D341Med (cell line): ENCODE results near the gene VAV3.

ENCODE experiments used
- DNase-seq: peaks from one replicate; pipeline ENCODE4 v3.0.0; 2012; ENCODE audit warnings: low spot score

The VAV3 gene

DNA sequence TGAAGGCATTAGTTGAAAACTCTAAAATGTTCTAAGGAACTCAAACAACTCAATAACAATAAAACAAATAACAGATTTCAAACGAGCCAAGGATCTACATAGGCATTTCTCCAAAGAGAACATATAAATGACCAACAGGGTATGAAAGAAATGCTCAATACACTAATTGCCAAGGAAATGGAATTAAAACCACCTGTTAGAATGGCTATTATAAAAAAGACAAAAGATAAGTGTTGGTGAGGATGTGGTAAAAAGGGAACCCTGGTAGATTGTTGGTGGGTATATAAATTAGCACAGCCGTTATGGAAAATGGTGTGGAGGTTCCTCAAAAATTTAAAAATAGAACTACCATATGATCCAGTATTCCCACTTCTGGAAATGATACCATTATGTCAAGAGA, 9.1 kb upstream of the VAV3 start:
- no peak for DNase-seq

DNA sequence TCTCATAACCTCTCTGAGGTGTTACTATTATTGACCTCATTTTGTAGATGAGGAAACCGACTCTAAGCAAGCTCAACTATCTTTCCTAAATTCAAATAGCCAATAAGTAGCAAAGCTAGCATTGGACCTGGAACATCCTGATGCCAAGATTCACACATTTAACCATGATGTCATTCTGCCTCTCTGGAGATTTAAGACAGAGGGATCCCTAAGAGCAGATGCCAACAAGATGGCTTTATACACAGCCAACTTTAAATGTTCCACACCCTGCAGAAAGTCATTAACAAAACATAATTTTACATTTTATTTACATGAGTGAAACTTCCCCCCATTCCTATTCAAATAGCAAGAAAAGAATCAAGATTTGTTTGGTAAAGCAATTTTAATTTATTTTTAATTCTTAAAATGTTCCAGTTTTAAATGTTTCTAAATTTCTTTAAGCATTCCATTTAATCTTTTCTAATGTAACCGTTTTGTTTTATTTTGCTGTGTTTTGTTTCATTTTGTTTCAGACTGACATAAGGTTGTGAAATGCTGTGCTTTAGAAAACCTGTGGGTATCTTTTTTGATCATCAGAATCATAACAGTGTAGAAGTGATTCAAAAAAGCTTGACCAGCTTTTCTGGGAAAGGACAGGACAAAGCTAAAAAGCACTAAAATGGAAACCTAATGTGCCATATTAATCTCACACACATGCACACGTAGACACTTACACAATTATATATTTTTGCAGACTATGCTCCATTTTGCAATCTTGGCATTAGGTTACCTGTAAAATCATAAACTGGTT, 7.6 kb upstream of the VAV3 start:
- no peak for DNase-seq

GRCh38 chr1:107966550-107966949, 1.6 kb upstream of the VAV3 start:
- DNase-seq = no peak

- no peak for DNase-seq
These were observed 457 bp downstream of the VAV3 start for GRCh38 chr1:107964336-107965109.

- no peak for DNase-seq
These were observed 1.2 kb downstream of the VAV3 start for GRCh38 chr1:107963601-107964335.

DNA sequence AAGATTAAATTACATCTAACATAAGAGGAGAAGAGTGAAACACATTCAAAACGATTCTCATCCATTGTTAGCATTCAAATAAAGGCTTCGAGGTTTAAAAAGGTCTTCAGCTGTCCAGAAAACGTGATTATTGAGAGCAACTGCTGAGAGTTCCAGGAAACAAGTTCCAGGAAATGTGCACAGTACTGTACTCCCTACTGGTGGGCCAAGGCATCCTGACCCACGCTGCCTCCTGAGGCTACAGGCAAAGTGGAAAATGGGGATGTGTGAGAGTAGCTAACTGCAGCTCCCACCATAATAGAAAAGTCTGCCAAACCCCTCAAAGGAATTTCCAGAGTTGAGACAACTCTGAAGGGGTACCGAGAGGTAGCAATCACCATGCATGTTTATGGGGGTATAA, 2.0 kb downstream of the VAV3 start:
- DNase-seq = no peak

DNA sequence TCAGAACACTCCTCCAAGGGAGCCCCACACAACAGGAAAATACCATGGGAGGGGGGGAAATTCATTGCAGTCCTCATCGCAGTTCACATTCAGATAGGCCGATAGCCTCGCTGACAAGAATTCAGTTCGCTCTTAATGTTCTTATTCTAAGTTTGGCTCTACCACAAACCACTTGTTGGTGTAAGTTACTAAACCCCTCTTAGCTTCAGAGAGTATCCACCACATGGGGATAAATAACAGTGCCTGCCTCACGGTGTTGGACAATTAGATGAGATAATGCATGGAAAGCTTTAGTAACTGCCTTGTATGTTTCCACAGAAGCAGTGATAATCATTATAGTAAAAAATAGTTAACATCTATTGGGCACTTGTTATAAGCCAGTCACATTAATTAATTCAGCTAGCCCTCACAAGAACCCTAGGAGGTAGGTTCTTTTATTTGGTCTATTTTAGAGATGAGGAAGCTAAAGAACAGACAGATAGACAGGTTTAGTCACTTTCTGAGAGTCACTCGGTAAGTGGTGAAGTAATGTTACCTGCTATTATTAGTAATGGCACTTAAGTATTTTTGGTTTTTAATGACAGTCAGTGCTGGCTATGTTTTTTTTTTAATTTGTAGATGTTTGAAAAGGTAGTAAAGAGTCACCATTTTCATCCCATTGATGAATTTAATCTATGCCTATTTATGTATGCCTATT, 10.1 kb downstream of the VAV3 start:
- DNase-seq = no peak

DNA sequence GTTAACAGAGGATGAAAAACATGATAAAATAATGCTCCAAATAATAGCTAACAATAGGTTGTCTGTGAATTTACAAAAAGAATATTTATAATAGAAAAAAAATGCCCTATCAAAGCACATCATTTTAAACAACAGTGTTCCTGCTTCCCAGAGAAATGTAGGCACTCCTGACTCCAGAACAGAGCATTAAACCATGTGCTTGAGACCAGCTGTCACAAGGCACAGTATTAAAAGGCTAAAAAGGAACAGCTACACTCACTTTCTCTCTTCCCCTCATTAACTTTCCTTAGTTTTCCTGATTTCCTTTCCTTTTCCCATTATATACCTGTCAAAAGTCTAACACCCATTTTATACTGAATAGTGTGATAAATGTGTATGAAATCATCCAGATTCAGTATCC, 10.9 kb downstream of the VAV3 start:
- no peak for DNase-seq

DNA sequence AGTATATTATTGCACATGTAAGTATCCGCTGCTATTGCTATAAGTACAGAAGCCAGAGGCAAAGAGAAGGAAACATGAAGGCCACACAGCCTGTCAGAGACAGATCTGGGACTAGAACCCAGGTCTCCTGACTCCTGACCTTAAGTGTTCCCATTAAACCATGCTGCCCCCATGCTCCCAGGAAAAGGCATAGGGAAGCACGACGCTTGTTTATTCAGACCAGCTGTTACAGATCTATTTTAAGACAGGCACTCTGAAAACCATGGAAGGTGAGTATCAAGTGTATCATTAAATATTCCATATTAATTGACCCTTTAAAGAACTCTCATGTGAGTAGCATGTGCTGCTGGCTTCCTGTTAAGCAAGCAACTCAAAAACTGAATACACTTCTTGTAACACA, 11.4 kb downstream of the VAV3 start:
- no peak for DNase-seq

DNA sequence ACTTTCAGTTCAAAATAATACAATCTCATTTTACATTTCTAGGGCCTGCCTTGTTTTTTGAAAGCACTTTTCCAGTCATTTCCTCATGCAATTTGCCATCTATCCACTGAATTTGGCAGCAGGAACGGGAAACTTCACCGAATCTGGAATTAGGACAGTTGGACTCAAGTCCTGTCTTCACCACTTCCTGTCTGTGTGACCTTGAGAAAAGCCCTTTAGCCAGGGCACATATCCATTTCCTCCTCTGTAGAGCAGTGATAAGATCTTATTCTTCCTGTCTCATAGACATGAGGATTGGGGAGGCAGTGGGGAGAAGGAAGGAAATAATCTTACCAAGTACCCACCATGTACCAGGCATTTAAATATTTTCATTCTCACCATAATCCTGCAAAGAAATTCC, 12.0 kb downstream of the VAV3 start:
- DNase-seq = no peak

DNA sequence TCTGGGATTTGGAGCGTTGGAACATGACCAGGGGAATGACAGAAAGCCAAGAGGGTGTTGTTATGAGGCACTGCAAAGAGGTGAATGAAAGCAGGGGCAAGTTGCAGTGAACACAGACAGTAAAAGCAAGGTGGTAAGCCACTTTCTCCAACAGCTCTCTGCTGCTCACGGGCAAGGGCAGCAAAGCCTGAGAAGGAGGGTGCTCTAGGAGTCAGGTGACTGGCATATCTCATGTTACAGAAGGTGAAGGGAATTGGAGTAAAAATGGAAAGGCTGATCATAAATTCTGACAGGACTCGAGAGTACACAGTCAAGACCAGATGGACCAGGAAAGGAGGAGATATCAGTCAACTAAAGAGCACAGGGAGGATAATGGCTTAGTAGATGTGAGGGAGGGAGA, 14.5 kb downstream of the VAV3 start:
- no peak for DNase-seq

DNA sequence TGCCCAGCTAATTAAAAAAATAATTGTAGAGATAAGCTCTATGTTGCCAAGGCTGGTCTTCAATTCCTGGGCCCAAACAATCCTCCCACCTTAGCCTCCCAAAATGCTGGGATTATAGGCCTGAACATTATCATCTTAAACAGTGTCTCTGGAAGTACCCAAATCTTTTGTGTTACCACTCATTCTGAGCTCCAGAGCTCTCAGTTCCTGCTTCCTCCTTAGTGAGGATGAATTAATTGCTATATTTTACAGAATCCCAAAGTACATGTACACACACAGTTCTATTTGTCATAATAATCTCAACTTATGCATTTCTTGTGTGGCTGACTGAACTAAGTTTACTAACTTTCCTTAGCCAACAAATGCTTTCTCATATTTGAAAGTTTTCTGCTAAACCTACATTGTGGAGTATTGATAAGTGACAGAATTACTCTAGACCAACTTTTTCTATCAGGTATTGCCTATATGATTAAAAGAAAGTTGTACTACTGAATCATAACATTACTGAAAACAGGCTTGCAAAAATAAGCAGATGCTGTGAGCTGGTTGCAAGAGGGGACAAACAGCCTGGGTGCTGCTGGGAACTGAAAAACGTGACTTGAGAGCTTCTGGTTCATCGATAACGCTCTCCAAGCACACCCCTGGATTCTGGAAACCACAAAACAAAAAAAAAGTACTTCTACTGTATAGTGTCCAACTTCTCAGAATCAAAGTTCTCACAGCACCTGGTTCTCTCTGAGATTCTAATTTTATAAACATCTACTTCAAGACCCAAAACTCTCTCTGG, 15.3 kb downstream of the VAV3 start:
- DNase-seq = no peak

DNA sequence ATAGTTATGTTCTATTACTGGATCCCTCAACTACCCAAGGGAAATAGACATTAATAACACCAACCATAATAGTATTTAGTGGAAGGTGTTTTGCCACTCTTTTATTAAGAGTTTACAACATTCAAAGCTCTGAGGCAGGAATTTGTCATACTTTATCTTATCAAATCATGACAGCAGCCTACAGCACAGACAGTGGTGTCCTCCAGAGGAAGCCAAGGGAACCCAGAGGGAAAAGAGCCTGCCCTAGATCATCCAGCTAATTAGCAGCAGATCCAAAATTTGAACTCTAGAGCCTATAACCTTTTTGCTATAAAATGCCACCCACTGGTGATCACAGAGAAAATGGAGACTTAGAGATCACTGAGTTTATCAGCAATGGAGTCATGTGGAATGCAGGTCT, 18.2 kb downstream of the VAV3 start:
- no peak for DNase-seq

- DNase-seq = no peak
These were observed 21.3 kb downstream of the VAV3 start for GRCh38 chr1:107943694-107944093.

DNA sequence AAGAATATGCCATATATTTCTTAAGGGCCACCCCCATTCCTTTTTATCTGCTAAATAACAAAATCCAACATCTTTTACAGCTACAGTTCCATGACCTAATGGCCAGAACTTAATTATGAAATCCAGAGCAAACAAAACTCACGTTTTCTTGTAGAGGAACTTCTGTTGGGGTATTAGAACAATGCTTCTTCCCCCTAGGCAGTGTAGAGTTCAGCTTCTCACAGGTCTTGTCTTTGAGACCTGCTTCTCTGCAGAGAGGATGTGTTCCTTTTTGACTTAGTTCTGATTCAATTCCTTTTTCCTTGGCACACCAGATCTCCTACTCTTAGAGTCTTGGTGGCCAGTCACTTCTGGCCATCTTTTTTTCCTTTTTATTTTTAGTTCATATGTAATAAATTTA, 22.2 kb downstream of the VAV3 start:
- no peak for DNase-seq

- DNase-seq = no peak
These were observed 23.4 kb downstream of the VAV3 start for GRCh38 chr1:107941531-107941930.

DNA sequence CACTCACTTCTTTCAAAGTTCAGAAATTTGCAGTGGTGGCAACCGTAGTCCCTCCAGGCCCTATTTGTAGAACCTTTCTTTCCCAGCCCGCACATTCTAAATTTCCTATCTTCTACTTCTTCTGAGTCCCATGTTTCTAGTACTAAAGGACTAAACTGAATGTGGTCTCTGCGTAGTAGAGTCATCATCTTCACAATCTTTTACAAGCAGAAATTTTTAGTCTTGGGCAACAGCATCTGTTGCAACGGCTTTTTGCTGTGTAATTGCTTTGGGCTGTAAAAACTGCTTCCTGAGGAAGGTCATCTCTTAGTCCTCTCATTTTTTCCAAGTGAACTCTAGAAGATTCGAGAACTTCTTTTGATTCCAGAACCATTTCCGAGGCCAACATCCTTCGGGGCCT, 23.9 kb downstream of the VAV3 start:
- no peak for DNase-seq

GRCh38 chr1:107940701-107941100, 24.3 kb downstream of the VAV3 start:
- DNase-seq = no peak

DNA sequence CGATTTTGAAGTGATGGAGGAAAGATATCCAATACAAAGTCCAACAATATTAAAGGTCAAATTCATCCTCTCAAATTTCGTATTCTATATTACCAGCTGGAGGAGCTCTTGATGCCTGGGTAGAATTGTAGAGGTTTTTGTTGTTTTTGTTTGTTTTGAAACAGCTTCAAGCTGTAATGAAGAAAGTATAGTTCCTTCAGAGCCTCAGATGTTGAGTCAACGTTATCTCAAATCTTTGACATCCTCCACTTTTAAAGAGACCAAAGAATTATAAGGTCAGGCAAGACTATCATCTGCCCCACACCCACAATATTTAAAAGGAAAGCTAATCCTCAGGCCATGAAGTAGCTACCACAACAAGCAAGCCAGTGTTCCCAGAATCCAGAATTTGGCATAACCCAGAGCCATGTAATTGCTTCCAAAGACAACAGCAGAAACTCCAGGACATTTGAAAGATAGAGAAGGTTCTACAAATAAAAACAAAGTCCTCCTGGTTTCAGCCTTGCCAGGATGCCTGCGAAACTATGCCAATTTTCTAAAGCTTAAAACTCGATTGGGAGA, 24.9 kb downstream of the VAV3 start:
- DNase-seq = no peak

DNA sequence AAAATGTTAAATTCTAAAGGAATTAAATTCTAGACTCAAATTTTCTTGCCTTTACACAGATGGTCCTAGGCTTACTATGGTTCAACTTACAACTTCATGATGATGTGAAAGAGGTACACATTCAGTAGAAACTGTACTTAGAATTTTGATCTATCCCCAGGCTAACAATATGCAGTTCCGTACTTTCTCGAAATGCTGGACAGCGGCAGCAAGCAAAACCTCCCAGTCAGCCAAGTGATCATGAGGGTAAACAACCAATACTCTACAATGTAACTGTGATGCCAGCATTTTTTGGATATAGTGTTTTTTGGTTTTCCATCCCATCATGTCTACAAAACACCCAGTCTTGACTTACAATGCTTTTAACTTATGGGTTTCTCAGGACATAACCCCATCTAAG, 25.7 kb downstream of the VAV3 start:
- DNase-seq = no peak
